K562 (cell line): Measurements from ENCODE around the gene TIMM17A. TPM values are rescaled to one million over a fixed set of nuclear protein-coding genes. Genes with fewer than 3 reads are reported as not detected.
A peak's percentile ranks its signal among the peaks of the same experiment; 100 is the strongest.

Experiments
- KAT7 ChIP-seq: sonication (generic); formaldehyde crosslinking; IDR thresholded peaks from 2 replicates; pipeline ENCODE4 v1.8.0; 2022; ENCODE audit warnings: missing genetic modification reagents, mild to moderate bottlenecking, borderline replicate concordance
- KAT8 ChIP-seq: fragments of 450-650 bp; IDR thresholded peaks from 2 replicates; pipeline ENCODE4 v1.6.1; 2016; ENCODE audit warnings: low read depth, mild to moderate bottlenecking
- NFE2 ChIP-seq: IDR thresholded peaks from 2 replicates; pipeline ENCODE4 v1.6.1; 2014; ENCODE audit warnings: antibody characterized with exemption, low read depth
- NR2C1 ChIP-seq, 2 experiments: fragments of 450-650 bp; IDR thresholded peaks; 2 replicates each; pipeline ENCODE4 v1.6.1; 2017; ENCODE audit warnings: mild to moderate bottlenecking in 2 of 2, antibody characterized with exemption in 1 of 2, inconsistent platforms in 1 of 2, missing compliant biosample characterization in 1 of 2, missing genetic modification characterization in 1 of 2
- RB1 ChIP-seq: fragments of 450-650 bp; IDR thresholded peaks from 2 replicates; pipeline ENCODE4 v1.6.1; 2017; ENCODE audit warnings: low read depth, mild to moderate bottlenecking
- RBBP5 ChIP-seq: fragments of 200-600 bp; sonication (generic); IDR thresholded peaks from 2 replicates; pipeline ENCODE4 v1.6.1; 2012; ENCODE audit warnings: borderline replicate concordance, mild to moderate bottlenecking, low read length, control low read depth, inconsistent platforms; ENCODE audit not compliant: insufficient read depth, poor library complexity, severe bottlenecking
- SAFB ChIP-seq: fragments of 200-400 bp; formaldehyde crosslinking; IDR thresholded peaks from 2 replicates; pipeline ENCODE4 v1.6.1; 2017; ENCODE audit warnings: low read depth, low read length, borderline replicate concordance
- ZBTB17 ChIP-seq: fragments of 450-650 bp; formaldehyde crosslinking; IDR thresholded peaks from 2 replicates; pipeline ENCODE4 v1.4.0; 2020; ENCODE audit warnings: mild to moderate bottlenecking
- ZNF184 ChIP-seq: sonication (generic); formaldehyde crosslinking; IDR thresholded peaks from 2 replicates; pipeline ENCODE4 v1.5.0; 2020; ENCODE audit warnings: missing genetic modification reagents
- ZNF75A ChIP-seq: fragments of 450-650 bp; formaldehyde crosslinking; IDR thresholded peaks from 2 replicates; pipeline ENCODE4 v1.4.0; 2020; ENCODE audit warnings: mild to moderate bottlenecking
- polyA plus RNA-seq, 8 experiments: library from polyadenylated mRNA; depleted of rRNA in 4 of 8; stranded (reverse) in 5 of 8; unstranded in 3 of 8; fragments of >200 nt; fragmentation: Nextera tagmentation in 2 of 8; fragmentation: Illumina TruSeq in 1 of 8; extraction: Ambion mirVana in 2 of 8; extraction: Trizol in 1 of 8; gene quantifications; 2 replicates each; pipeline versions ENCODE4 v1.2.1 to v1.2.3, GENCODE V29; 2011 to 2014; ENCODE audit warnings: inconsistent platforms in 1 of 8, missing spikeins in 1 of 8
- total RNA-seq, 7 experiments: library from RNA; depleted of rRNA in 6 of 7; stranded (reverse); fragments of >200 nt in 6 of 7; fragmentation: Illumina TruSeq in 2 of 7; extraction: Trizol in 2 of 7; gene quantifications; 2 replicates each; pipeline versions ENCODE4 v1.2.1 to v1.2.3, GENCODE V29; 2011 to 2021; ENCODE audit warnings: low replicate concordance in 1 of 7
- TF ChIP-seq, protein P1 (sequence below): sonication (generic); formaldehyde crosslinking; IDR thresholded peaks from 2 replicates; pipeline ENCODE4 v1.8.0; 2022; ENCODE audit warnings: missing genetic modification reagents, mild to moderate bottlenecking, borderline replicate concordance
- TF ChIP-seq, protein P2 (sequence below): fragments of 450-650 bp; formaldehyde crosslinking; conservative IDR thresholded peaks from 2 replicates; pipeline ENCODE4 v1.4.0; 2022; ENCODE audit warnings: mild to moderate bottlenecking, missing genetic modification characterization
- TF ChIP-seq, protein P3 (sequence below): fragments of 250-450 bp; sonication (Bioruptor Pico); IDR thresholded peaks from 2 replicates; pipeline ENCODE4 v1.5.0; 2020; ENCODE audit warnings: mild to moderate bottlenecking, borderline replicate concordance
- TF ChIP-seq, protein P4 (sequence below), 2 experiments: fragments of 200-800 bp in 1 of 2; sonication (Bioruptor generic) in 1 of 2; sonication (generic) in 1 of 2; formaldehyde crosslinking in 1 of 2; IDR thresholded peaks in 1 of 2; conservative IDR thresholded peaks in 1 of 2; 2 replicates each; pipeline versions ENCODE4 v1.5.0 to v1.6.1; 2016 to 2020; ENCODE audit warnings: missing compliant biosample characterization in 1 of 2, missing genetic modification characterization in 1 of 2, missing genetic modification reagents in 1 of 2
- TF ChIP-seq, protein P5 (sequence below): fragments of 450-650 bp; formaldehyde crosslinking; IDR thresholded peaks from 2 replicates; pipeline ENCODE4 v1.4.0; 2020; ENCODE audit warnings: mild to moderate bottlenecking, mixed read lengths

The TIMM17A gene
- total and polyA plus RNA-seq, 9 of the 15 experiments (the other 6 are each of a cell fraction or from before 2014, with no cell fraction given), result 116 to 744 (median 180) TPM

DNA sequence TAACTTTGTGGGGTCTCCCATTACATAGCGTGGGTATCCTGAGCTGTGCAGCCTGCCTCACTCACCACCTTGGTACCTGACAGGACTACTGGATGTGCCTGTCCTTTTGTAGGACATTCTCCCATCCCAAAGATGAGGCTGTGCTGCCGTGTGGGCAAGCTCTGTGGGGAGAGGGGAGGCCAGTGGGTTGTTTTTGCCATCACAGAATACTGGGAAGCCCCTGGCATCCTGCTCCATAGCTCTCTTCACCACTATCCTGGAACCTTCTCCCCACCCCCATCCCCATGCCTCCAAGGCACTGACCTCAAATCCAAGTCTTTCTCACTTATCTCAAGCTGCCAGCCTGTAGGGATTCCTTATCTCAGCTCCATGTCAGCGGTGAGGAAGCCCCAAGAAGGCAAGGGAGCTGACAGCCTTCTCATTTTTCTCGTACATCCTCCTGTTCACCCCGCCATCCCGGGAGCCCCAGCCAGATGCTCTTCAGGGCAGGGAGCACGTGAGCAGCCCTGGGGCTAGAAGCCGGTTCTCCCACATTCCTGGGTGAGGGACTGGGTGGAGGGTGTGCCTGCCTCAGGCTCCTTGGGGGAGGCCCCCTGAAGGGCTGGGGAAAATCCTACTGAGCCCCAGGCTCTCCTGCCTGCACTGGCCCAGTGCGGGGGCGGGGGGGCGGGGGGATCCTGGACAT, 52.6 kb downstream of the TIMM17A start (continued):
- TF ChIP-seq, protein P1, sequence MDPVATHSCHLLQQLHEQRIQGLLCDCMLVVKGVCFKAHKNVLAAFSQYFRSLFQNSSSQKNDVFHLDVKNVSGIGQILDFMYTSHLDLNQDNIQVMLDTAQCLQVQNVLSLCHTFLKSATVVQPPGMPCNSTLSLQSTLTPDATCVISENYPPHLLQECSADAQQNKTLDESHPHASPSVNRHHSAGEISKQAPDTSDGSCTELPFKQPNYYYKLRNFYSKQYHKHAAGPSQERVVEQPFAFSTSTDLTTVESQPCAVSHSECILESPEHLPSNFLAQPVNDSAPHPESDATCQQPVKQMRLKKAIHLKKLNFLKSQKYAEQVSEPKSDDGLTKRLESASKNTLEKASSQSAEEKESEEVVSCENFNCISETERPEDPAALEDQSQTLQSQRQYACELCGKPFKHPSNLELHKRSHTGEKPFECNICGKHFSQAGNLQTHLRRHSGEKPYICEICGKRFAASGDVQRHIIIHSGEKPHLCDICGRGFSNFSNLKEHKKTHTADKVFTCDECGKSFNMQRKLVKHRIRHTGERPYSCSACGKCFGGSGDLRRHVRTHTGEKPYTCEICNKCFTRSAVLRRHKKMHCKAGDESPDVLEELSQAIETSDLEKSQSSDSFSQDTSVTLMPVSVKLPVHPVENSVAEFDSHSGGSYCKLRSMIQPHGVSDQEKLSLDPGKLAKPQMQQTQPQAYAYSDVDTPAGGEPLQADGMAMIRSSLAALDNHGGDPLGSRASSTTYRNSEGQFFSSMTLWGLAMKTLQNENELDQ, result no peak
- TF ChIP-seq, protein P2, sequence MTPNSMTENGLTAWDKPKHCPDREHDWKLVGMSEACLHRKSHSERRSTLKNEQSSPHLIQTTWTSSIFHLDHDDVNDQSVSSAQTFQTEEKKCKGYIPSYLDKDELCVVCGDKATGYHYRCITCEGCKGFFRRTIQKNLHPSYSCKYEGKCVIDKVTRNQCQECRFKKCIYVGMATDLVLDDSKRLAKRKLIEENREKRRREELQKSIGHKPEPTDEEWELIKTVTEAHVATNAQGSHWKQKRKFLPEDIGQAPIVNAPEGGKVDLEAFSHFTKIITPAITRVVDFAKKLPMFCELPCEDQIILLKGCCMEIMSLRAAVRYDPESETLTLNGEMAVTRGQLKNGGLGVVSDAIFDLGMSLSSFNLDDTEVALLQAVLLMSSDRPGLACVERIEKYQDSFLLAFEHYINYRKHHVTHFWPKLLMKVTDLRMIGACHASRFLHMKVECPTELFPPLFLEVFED (CRISPR knock-in tag), result peak; percentile 61; the same call in 1 of the 2 replicates
- TF ChIP-seq, protein P3, sequence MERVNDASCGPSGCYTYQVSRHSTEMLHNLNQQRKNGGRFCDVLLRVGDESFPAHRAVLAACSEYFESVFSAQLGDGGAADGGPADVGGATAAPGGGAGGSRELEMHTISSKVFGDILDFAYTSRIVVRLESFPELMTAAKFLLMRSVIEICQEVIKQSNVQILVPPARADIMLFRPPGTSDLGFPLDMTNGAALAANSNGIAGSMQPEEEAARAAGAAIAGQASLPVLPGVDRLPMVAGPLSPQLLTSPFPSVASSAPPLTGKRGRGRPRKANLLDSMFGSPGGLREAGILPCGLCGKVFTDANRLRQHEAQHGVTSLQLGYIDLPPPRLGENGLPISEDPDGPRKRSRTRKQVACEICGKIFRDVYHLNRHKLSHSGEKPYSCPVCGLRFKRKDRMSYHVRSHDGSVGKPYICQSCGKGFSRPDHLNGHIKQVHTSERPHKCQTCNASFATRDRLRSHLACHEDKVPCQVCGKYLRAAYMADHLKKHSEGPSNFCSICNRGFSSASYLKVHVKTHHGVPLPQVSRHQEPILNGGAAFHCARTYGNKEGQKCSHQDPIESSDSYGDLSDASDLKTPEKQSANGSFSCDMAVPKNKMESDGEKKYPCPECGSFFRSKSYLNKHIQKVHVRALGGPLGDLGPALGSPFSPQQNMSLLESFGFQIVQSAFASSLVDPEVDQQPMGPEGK (CRISPR knock-in tag), result no peak
- no peak for TF ChIP-seq ZNF184 (CRISPR knock-in tag)
- no peak for TF ChIP-seq SAFB
- TF ChIP-seq ZBTB17 (CRISPR knock-in tag), result peak; percentile 70; the same call in 1 of the 2 replicates
- peak; percentile 62 for TF ChIP-seq RBBP5
- no peak for TF ChIP-seq KAT8
- TF ChIP-seq NFE2, result no peak
- TF ChIP-seq, protein P4, sequence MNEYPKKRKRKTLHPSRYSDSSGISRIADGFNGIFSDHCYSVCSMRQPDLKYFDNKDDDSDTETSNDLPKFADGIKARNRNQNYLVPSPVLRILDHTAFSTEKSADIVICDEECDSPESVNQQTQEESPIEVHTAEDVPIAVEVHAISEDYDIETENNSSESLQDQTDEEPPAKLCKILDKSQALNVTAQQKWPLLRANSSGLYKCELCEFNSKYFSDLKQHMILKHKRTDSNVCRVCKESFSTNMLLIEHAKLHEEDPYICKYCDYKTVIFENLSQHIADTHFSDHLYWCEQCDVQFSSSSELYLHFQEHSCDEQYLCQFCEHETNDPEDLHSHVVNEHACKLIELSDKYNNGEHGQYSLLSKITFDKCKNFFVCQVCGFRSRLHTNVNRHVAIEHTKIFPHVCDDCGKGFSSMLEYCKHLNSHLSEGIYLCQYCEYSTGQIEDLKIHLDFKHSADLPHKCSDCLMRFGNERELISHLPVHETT (CRISPR knock-in tag; conservative IDR thresholded peaks at IDR 0.05 in 1 of 2, IDR thresholded peaks at IDR 0.05 in 1 of 2), result peak in 1 of 2 experiments; percentile 66; a peak in 1 of 4 replicates
- TF ChIP-seq RB1, result peak; percentile 3; the same call in 1 of the 2 replicates
- TF ChIP-seq ZNF75A (CRISPR knock-in tag), result peak; percentile 96
- TF ChIP-seq, protein P5, sequence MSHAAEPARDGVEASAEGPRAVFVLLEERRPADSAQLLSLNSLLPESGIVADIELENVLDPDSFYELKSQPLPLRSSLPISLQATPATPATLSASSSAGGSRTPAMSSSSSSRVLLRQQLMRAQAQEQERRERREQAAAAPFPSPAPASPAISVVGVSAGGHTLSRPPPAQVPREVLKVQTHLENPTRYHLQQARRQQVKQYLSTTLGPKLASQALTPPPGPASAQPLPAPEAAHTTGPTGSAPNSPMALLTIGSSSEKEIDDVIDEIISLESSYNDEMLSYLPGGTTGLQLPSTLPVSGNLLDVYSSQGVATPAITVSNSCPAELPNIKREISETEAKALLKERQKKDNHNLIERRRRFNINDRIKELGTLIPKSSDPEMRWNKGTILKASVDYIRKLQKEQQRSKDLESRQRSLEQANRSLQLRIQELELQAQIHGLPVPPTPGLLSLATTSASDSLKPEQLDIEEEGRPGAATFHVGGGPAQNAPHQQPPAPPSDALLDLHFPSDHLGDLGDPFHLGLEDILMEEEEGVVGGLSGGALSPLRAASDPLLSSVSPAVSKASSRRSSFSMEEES (CRISPR knock-in tag), result no peak; the same call in 1 of the 2 replicates
- TF ChIP-seq KAT7 (CRISPR knock-in tag), result no peak
- no peak for TF ChIP-seq NR2C1 (IDR thresholded peaks at IDR 0.05)
- peak; percentile 55 for TF ChIP-seq NR2C1 (tag; IDR thresholded peaks at IDR 0.05)
